Measurements from ENCODE around the gene SETD1B.

DNA sequence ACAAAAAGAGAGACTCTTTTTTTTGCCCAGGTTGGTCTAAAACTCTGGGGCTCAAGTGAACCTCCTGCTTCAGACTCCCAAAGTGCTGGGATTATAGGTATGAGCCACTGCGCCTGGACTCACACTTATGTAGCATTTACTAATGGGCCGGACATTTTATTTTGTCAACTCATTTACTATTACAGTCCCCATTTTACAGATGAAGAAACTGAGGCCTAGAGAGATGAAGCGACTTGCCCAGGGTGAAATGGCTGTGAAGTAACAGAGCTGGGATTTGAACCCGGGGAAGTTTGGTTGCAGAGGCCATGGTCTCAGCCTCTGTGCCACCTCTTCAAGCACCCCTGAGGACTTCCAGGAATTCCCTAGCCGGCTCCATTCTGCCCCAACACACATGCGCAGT lies 45.4 kb downstream of the SETD1B start:
- TF ChIP-seq, protein P1, sequence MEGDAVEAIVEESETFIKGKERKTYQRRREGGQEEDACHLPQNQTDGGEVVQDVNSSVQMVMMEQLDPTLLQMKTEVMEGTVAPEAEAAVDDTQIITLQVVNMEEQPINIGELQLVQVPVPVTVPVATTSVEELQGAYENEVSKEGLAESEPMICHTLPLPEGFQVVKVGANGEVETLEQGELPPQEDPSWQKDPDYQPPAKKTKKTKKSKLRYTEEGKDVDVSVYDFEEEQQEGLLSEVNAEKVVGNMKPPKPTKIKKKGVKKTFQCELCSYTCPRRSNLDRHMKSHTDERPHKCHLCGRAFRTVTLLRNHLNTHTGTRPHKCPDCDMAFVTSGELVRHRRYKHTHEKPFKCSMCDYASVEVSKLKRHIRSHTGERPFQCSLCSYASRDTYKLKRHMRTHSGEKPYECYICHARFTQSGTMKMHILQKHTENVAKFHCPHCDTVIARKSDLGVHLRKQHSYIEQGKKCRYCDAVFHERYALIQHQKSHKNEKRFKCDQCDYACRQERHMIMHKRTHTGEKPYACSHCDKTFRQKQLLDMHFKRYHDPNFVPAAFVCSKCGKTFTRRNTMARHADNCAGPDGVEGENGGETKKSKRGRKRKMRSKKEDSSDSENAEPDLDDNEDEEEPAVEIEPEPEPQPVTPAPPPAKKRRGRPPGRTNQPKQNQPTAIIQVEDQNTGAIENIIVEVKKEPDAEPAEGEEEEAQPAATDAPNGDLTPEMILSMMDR (conservative IDR thresholded peaks at IDR 0.05; ENCODE audit: low read length) = no peak
- TF ChIP-seq EZH2phosphoT487 (IDR thresholded peaks at IDR 0.05; ENCODE audit: borderline replicate concordance) = no peak
